ENCODE measurements around the gene TREML2. TPM values are rescaled to one million over a fixed set of nuclear protein-coding genes. Genes with fewer than 3 reads are reported as not detected.
A peak's percentile ranks its signal among the peaks of the same experiment; 100 is the strongest.

Gene TREML2
- total and polyA plus RNA-seq, 9 of the 15 experiments (the other 6 are each of a cell fraction or from before 2014, with no cell fraction given): 0.20 to 2.9 (median 1.4) TPM

GRCh38 chr6:41197234-41197633 lies 3.7 kb downstream of the TREML2 start:
- Histone ChIP-seq H3K9ac (ENCODE audit: insufficient read depth in 1 of 2, low read depth in 2 of 2, low read length in 2 of 2) (no peak overlapping the region), H3K79me2 (ENCODE audit: control insufficient read depth, insufficient read depth, low read length) (no peaks in the 10 kb centered on the region), H2AFZ (ENCODE audit: low read depth, low read length) (no peak overlapping the region), H3K9me1 (ENCODE audit: control insufficient read depth, insufficient read depth, low read length) (no peaks in the 10 kb centered on the region), H3K27ac (ENCODE audit: extremely low read depth, low read depth, low read length) (no peak overlapping the region), H3K9me3 (replicated peaks; ENCODE audit: control insufficient read depth, insufficient read depth, low read depth, low read length) (no peaks in the 10 kb centered on the region), H3K4me2 (ENCODE audit: insufficient read depth, low read length) (no peak overlapping the region), H3K4me1 (replicated peaks in 1 of 2; ENCODE audit: control insufficient read depth in 2 of 2, insufficient read depth in 2 of 2, low read length in 2 of 2) (peaks cover 21 to 30% of the 10 kb centered on the region in 2 experiments), H3K36me3 (ENCODE audit: control insufficient read depth, insufficient read depth, low read length) (no peaks in the 10 kb centered on the region), H3K4me3 (no peak overlapping the region), H4K20me1 (replicated peaks; ENCODE audit: control insufficient read depth, insufficient read depth, low read length) (no peaks in the 10 kb centered on the region), H3K27me3 (ENCODE audit: control insufficient read depth in 2 of 2, insufficient read depth in 2 of 2, low read length in 2 of 2) (peaks cover 0 to 8% of the 10 kb centered on the region in 2 experiments; a peak in 1 of 5 replicates)
- no TSS peak for BruUV-seq (replicated peaks)
- DNase-seq (ENCODE audit: extremely low read depth in 1 of 4, low spot score in 3 of 4): no peak
- 48% methylated on average over 3 of the region's 3 CpGs for WGBS (ENCODE audit: insufficient coverage, low coverage, missing lambda C conversion rate)
- peak; percentile 51 for TF ChIP-seq RBM25 (IDR thresholded peaks at IDR 0.05; ENCODE audit: low read depth, low read length, severe bottlenecking)
- no peak for TF ChIP-seq E2F6 (IDR thresholded peaks at IDR 0.05; ENCODE audit: borderline replicate concordance in 1 of 2, extremely low read depth in 1 of 2, insufficient read depth in 1 of 2, insufficient read length in 1 of 2, low read depth in 1 of 2, low read length in 1 of 2, poor library complexity in 1 of 2, severe bottlenecking in 1 of 2)
- in situ Hi-C loops (cut with MboI) (no loop called here), intact Hi-C loops (cut with micrococcal nuclease) (no loop called here)
- FAIRE-seq: no peak
- no peak for ATAC-seq
- POLR2A ChIA-PET: interaction anchor here (2.4 kb wide), 1 partner anchor 15 kb away, joined by 9 read pairs; no protein-coding TSS in a partner anchor
- CTCF ChIA-PET (ENCODE audit: low intra/inter-chr PET ratio): no interaction called here

- in situ Hi-C loops (cut with MboI) (no loop called here), intact Hi-C loops (cut with micrococcal nuclease) (loop anchor here (5.0 kb wide), 1 partner anchor 123 kb away; no protein-coding TSS in a partner anchor)
- ChIA-PET CTCF (ENCODE audit: low intra/inter-chr PET ratio) (no interaction called here), POLR2A (no interaction called here)
- Histone ChIP-seq H4K20me1 (replicated peaks; ENCODE audit: control insufficient read depth, insufficient read depth, low read length) (no peaks in the 10 kb centered on the region), H3K4me2 (ENCODE audit: insufficient read depth, low read length) (no peak overlapping the region), H3K9me1 (ENCODE audit: control insufficient read depth, insufficient read depth, low read length) (no peaks in the 10 kb centered on the region), H3K9ac (ENCODE audit: insufficient read depth in 1 of 2, low read depth in 2 of 2, low read length in 2 of 2) (no peak overlapping the region), H3K27me3 (ENCODE audit: control insufficient read depth in 2 of 2, insufficient read depth in 2 of 2, low read length in 2 of 2) (peaks cover 0 to 8% of the 10 kb centered on the region in 2 experiments; a peak in 1 of 5 replicates), H3K4me3 (no peak overlapping the region), H3K79me2 (ENCODE audit: control insufficient read depth, insufficient read depth, low read length) (no peaks in the 10 kb centered on the region), H3K9me3 (replicated peaks; ENCODE audit: control insufficient read depth, insufficient read depth, low read depth, low read length) (no peaks in the 10 kb centered on the region), H3K27ac (ENCODE audit: extremely low read depth, low read depth, low read length) (no peak overlapping the region), H3K4me1 (replicated peaks in 1 of 2; ENCODE audit: control insufficient read depth in 2 of 2, insufficient read depth in 2 of 2, low read length in 2 of 2) (peaks cover 0 to 1% of the 10 kb centered on the region in 2 experiments; a peak in 2 of 5 replicates), H2AFZ (ENCODE audit: low read depth, low read length) (no peak overlapping the region), H3K36me3 (ENCODE audit: control insufficient read depth, insufficient read depth, low read length) (no peaks in the 10 kb centered on the region)
- ATAC-seq (no peak), DNase-seq (ENCODE audit: extremely low read depth in 1 of 4, low spot score in 3 of 4) (no peak), FAIRE-seq (no peak)
- WGBS (ENCODE audit: insufficient coverage, low coverage, missing lambda C conversion rate): 30% methylated on average over 3 of the region's 3 CpGs
- BruUV-seq (replicated peaks): no TSS peak
- TF ChIP-seq FIP1L1 (IDR thresholded peaks at IDR 0.05; ENCODE audit: low read depth, low read length, poor library complexity, severe bottlenecking): no peak
- TF ChIP-seq SAFB (IDR thresholded peaks at IDR 0.05; ENCODE audit: borderline replicate concordance, low read depth, low read length): no peak
- TF ChIP-seq RBM14 (IDR thresholded peaks at IDR 0.05; ENCODE audit: borderline replicate concordance, insufficient read depth, low read depth, low read length): no peak
- no peak for TF ChIP-seq NBN (IDR thresholded peaks at IDR 0.05; ENCODE audit: low read depth)
These were observed 6.6 kb downstream of the TREML2 start for GRCh38 chr6:41194386-41194785.

Data from K562 (cell line).